H1 (cell line): ENCODE data around the gene GON4L. TPM values are rescaled to one million over a fixed set of nuclear protein-coding genes. Genes with fewer than 3 reads are reported as not detected.

Experiments used
- CTCF ChIA-PET: fragments of 300-600 bp; sonication (Branson Sonifier 250); formaldehyde crosslinking; loops from one replicate; lab custom pipeline; 2021; ENCODE audit not compliant: partially characterized antibody; lab: Charles Lee
- POLR2A ChIA-PET: fragments of 300-600 bp; sonication (Branson Sonifier 250); formaldehyde crosslinking; loops from one replicate; lab custom pipeline; 2021; ENCODE audit warnings: inconsistent platforms; ENCODE audit not compliant: partially characterized antibody; lab: Charles Lee
- DNase-seq, 2 experiments: peaks; one replicate each; pipeline versions ENCODE4 v3.0.0 to v3.0.0-alpha.2; 2010 to 2022; ENCODE audit warnings: low spot score in 2 of 2, low read depth in 1 of 2, mixed read lengths in 1 of 2
- FAIRE-seq: peaks from 2 replicates; lab custom pipeline; 2011; peaks lifted over from hg19 to GRCh38; lab: Jason Lieb, UNC
- H2AFZ ChIP-seq: 2 replicates; pipeline ENCODE4 v1.8.1; 2012; ENCODE audit warnings: low read length, inconsistent platforms
- H2AK5ac ChIP-seq: 2 replicates; pipeline ENCODE4 v1.6.1; 2013; ENCODE audit warnings: low read depth, low read length
- H2BK120ac ChIP-seq: replicated peaks from 2 replicates; pipeline ENCODE3; 2013; ENCODE audit warnings: low read depth, low read length, inconsistent platforms
- H2BK12ac ChIP-seq: 2 replicates; pipeline ENCODE4 v1.6.1; 2013; ENCODE audit warnings: low read depth, low read length
- H2BK15ac ChIP-seq: 2 replicates; pipeline ENCODE4 v1.6.1; 2013; ENCODE audit warnings: low read length
- H2BK20ac ChIP-seq: 2 replicates; pipeline ENCODE4 v1.6.1; 2013; ENCODE audit warnings: low read length
- H2BK5ac ChIP-seq: 2 replicates; pipeline ENCODE4 v1.6.1; 2013; ENCODE audit warnings: low read depth, low read length
- H3K14ac ChIP-seq: 2 replicates; pipeline ENCODE4 v1.6.1; 2013; ENCODE audit warnings: inconsistent platforms; ENCODE audit not compliant: insufficient read length
- H3K18ac ChIP-seq: 2 replicates; pipeline ENCODE4 v1.6.1; 2013; ENCODE audit warnings: low read length; ENCODE audit errors: extremely low read depth
- H3K23ac ChIP-seq: 2 replicates; pipeline ENCODE4 v1.6.1; 2013; ENCODE audit warnings: inconsistent platforms; ENCODE audit not compliant: insufficient read length
- H3K23me2 ChIP-seq: 2 replicates; pipeline ENCODE4 v1.6.1; 2013; ENCODE audit warnings: low read depth, low read length
- H3K27ac ChIP-seq: 2 replicates; pipeline ENCODE4 v1.6.1; 2011; ENCODE audit warnings: low read depth, low read length, inconsistent platforms
- H3K27me3 ChIP-seq, 4 experiments: replicated peaks in 1 of 4; 1 replicate in 1 of 4; 2 replicates in 3 of 4; pipeline versions ENCODE4 v1.6.1 to v1.8.1; 2011 to 2013; ENCODE audit warnings: low read length in 3 of 4, mild to moderate bottlenecking in 3 of 4, inconsistent platforms in 2 of 4, mixed read lengths in 2 of 4, moderate library complexity in 1 of 4; ENCODE audit not compliant: control insufficient read depth in 3 of 4, insufficient read depth in 3 of 4; ENCODE audit errors: extremely low read depth in 1 of 4
- H3K36me3 ChIP-seq, 4 experiments: 2 replicates each; pipeline versions ENCODE4 v1.6.1 to v1.8.1; 2011 to 2013; ENCODE audit warnings: mild to moderate bottlenecking in 4 of 4, low read length in 3 of 4, moderate library complexity in 2 of 4, control low read depth in 1 of 4, inconsistent platforms in 1 of 4; ENCODE audit not compliant: insufficient read depth in 4 of 4, control insufficient read depth in 2 of 4
- H3K4ac ChIP-seq: replicated peaks from 2 replicates; pipeline ENCODE3; 2013; ENCODE audit warnings: low read length, low read depth, mixed read lengths, inconsistent platforms; ENCODE audit not compliant: insufficient read length
- H3K4me1 ChIP-seq, 4 experiments: replicated peaks in 1 of 4; 1 replicate in 1 of 4; 2 replicates in 3 of 4; pipeline versions ENCODE4 v1.6.1 to v1.8.1; 2011 to 2013; ENCODE audit warnings: low read length in 3 of 4, inconsistent platforms in 2 of 4, mixed read lengths in 1 of 4; ENCODE audit not compliant: insufficient read depth in 4 of 4, control insufficient read depth in 3 of 4
- H3K4me2 ChIP-seq, 2 experiments: 2 replicates each; pipeline versions ENCODE4 v1.6.1 to v1.8.1; 2011 to 2013; ENCODE audit warnings: low read depth in 2 of 2, low read length in 2 of 2, control low read depth in 1 of 2, inconsistent platforms in 1 of 2, mild to moderate bottlenecking in 1 of 2; ENCODE audit not compliant: insufficient read depth in 1 of 2
- H3K4me3 ChIP-seq, 4 experiments: fragments of 200-600, 300-600 bp in 1 of 4; sonication (generic), shearing (Covaris generic), sonication (Bioruptor Twin) in 1 of 4; 2 replicates each; pipeline versions ENCODE4 v1.5.1 to v1.8.1; 2011 to 2016; ENCODE audit warnings: low read length in 4 of 4, low read depth in 3 of 4, control low read depth in 2 of 4, inconsistent platforms in 2 of 4, mild to moderate bottlenecking in 2 of 4, mixed read lengths in 1 of 4, moderate library complexity in 1 of 4; ENCODE audit not compliant: insufficient read depth in 2 of 4; ENCODE audit errors: extremely low read depth in 1 of 4
- H3K56ac ChIP-seq: replicated peaks from 2 replicates; pipeline ENCODE3; 2013; ENCODE audit warnings: low read depth, mild to moderate bottlenecking, mixed read lengths, low read length, inconsistent platforms; ENCODE audit not compliant: insufficient read length
- H3K79me1 ChIP-seq: 2 replicates; pipeline ENCODE4 v1.6.1; 2013; ENCODE audit warnings: low read depth, low read length, control low read depth
- H3K79me2 ChIP-seq, 2 experiments: 2 replicates each; pipeline versions ENCODE4 v1.6.1 to v1.8.1; 2012 to 2013; ENCODE audit warnings: low read length in 2 of 2, mild to moderate bottlenecking in 2 of 2, inconsistent platforms in 1 of 2; ENCODE audit not compliant: insufficient read depth in 2 of 2, control insufficient read depth in 1 of 2
- H3K9ac ChIP-seq, 4 experiments: replicated peaks in 1 of 4; 1 replicate in 1 of 4; 2 replicates in 3 of 4; pipeline versions ENCODE4 v1.6.1 to v1.8.1; 2011 to 2013; ENCODE audit warnings: low read depth in 3 of 4, low read length in 3 of 4, control low read depth in 2 of 4, mild to moderate bottlenecking in 2 of 4, moderate library complexity in 2 of 4, inconsistent platforms in 1 of 4; ENCODE audit errors: extremely low read depth in 1 of 4
- H3K9me3 ChIP-seq, 2 experiments: 2 replicates each; pipeline versions ENCODE4 v1.6.1 to v1.8.1; 2012 to 2013; ENCODE audit warnings: mild to moderate bottlenecking in 2 of 2, moderate library complexity in 2 of 2, control low read depth in 1 of 2, inconsistent platforms in 1 of 2, low read depth in 1 of 2, low read length in 1 of 2, mixed read lengths in 1 of 2; ENCODE audit not compliant: insufficient read depth in 2 of 2
- H4K20me1 ChIP-seq, 2 experiments: replicated peaks in 1 of 2; 2 replicates each; pipeline versions ENCODE3 to v1.8.1; 2011 to 2013; ENCODE audit warnings: inconsistent platforms in 2 of 2, low read length in 2 of 2, mild to moderate bottlenecking in 1 of 2; ENCODE audit not compliant: insufficient read depth in 2 of 2, control insufficient read depth in 1 of 2
- H4K5ac ChIP-seq: 2 replicates; pipeline ENCODE4 v1.6.1; 2013; ENCODE audit warnings: low read length, low read depth, mixed read lengths, inconsistent platforms; ENCODE audit not compliant: insufficient read length
- H4K8ac ChIP-seq: 2 replicates; pipeline ENCODE4 v1.8.0; 2013; ENCODE audit warnings: mild to moderate bottlenecking, moderate library complexity, low read length, inconsistent platforms; ENCODE audit not compliant: insufficient read depth; ENCODE audit errors: extremely low read depth
- H4K91ac ChIP-seq: replicated peaks from 2 replicates; pipeline ENCODE3; 2013; ENCODE audit warnings: low read length, mixed read lengths, inconsistent platforms; ENCODE audit not compliant: insufficient read length
- BACH1 ChIP-seq: IDR thresholded peaks from 2 replicates; pipeline ENCODE4 v1.6.1; 2012; ENCODE audit warnings: low read length, improper control_type of control experiment
- CHD1 ChIP-seq: IDR thresholded peaks from 2 replicates; pipeline ENCODE4 v1.6.1; 2012; ENCODE audit warnings: low read depth, low read length, improper control_type of control experiment
- KDM1A ChIP-seq: fragments of 200-600, 300-600 bp; sonication (generic); IDR thresholded peaks from 2 replicates; pipeline ENCODE4 v1.7.1; 2016; ENCODE audit warnings: mild to moderate bottlenecking, low read length, borderline replicate concordance
- MAFK ChIP-seq: IDR thresholded peaks from 2 replicates; pipeline ENCODE4 v1.6.1; 2012; ENCODE audit warnings: low read depth, mild to moderate bottlenecking, improper control_type of control experiment, low read length
- SIN3A ChIP-seq, 2 experiments: IDR thresholded peaks in 1 of 2; conservative IDR thresholded peaks in 1 of 2; 2 replicates each; pipeline ENCODE4 v1.6.1; 2011 to 2012; ENCODE audit warnings: low read length in 2 of 2, improper control_type of control experiment in 1 of 2, low read depth in 1 of 2, mild to moderate bottlenecking in 1 of 2
- SP1 ChIP-seq: IDR thresholded peaks from 2 replicates; pipeline ENCODE4 v1.6.1; 2011; ENCODE audit warnings: low read depth, low read length
- TBP ChIP-seq: IDR thresholded peaks from 2 replicates; pipeline ENCODE4 v1.6.1; 2011; ENCODE audit warnings: low read depth, low read length, improper control_type of control experiment
- TCF12 ChIP-seq: IDR thresholded peaks from 2 replicates; pipeline ENCODE4 v1.6.1; 2011; ENCODE audit warnings: low read depth, mild to moderate bottlenecking, low read length
- polyA plus RNA-seq, 7 experiments: library from polyadenylated mRNA; depleted of rRNA in 3 of 7; stranded (reverse) in 5 of 7; unstranded in 2 of 7; fragments of >200 nt in 5 of 7; fragments of 200-250 nt in 2 of 7; gene quantifications; 1 replicate in 5 of 7; 2 replicates in 1 of 7; 4 replicates in 1 of 7; pipeline versions ENCODE4 v1.2.1 to v1.2.3, GENCODE V29; 2011 to 2013; ENCODE audit warnings: missing spikeins in 2 of 7, mixed read lengths in 2 of 7
- total RNA-seq: library from RNA; stranded (reverse); fragmentation: NEBNext Ultra II Directional; extraction: Animal tissue kit (Norgen Biotek cat#: 25700); gene quantifications from 2 replicates; pipeline ENCODE4 v1.2.1, GENCODE V29; 2021

GON4L gene
- total and polyA plus RNA-seq, 2 of the 8 experiments (the other 6 are each of a cell fraction or from before 2014, with no cell fraction given) = 26.2 to 52.1 TPM

DNA sequence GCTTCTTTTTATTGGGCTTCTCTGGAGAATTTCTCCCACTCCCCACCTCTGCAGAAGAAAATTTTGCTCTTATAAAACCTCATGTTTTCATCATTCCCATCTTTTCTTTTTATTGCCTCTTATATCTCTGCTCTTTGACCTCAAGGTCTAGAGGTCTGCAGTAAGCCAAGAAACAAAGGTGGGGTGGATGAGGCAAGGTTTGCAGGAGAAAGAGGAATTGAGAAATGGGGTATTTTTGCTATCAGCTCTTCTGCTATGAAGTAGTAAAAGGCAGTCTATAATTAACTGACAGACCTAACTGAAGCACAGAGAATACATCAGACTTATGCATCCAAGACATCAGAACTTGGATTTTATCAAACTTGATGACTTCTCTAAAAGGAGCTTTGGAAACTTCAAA lies 25.2 kb upstream of the GON4L start:
- Histone ChIP-seq H3K4me1 (0 out of 7 replicates have a peak, but pooled peaks cover 0 to 3% (median 0%) of the 10 kb centered on the region in 4 experiments), H3K14ac (no peak overlapping the region), H3K56ac (no peak overlapping the region), H3K79me1 (no peaks in the 10 kb centered on the region), H2AK5ac (no peak overlapping the region), H3K9me3 (no peaks in the 10 kb centered on the region), H3K4me2 (no peak overlapping the region), H4K5ac (no peak overlapping the region), H3K36me3 (no peaks in the 10 kb centered on the region), H3K27me3 (no peaks in the 10 kb centered on the region), H2BK20ac (no peak overlapping the region), H4K91ac (no peak overlapping the region), H4K8ac (no peak overlapping the region), H4K20me1 (no peaks in the 10 kb centered on the region), H3K79me2 (no peaks in the 10 kb centered on the region), H2BK5ac (no peak overlapping the region), H3K23ac (no peak overlapping the region), H2AFZ (no peak overlapping the region), H3K9ac (no peak overlapping the region), H3K4me3 (no peak overlapping the region), H2BK120ac (no peak overlapping the region), H3K18ac (no peak overlapping the region), H3K27ac (no peak overlapping the region), H2BK15ac (no peak overlapping the region), H2BK12ac (no peak overlapping the region), H3K4ac (no peak overlapping the region), H3K23me2 (no peaks in the 10 kb centered on the region)
- CTCF ChIA-PET = interaction anchor here (0.6 to 1.3 kb wide), 4 partner anchors 16 to 533 kb away, joined by 3 to 5 read pairs (median 3); no protein-coding TSS in a partner anchor
- FAIRE-seq (no peak), DNase-seq (no peak)
- POLR2A ChIA-PET = interaction anchor here (0.6 to 2.5 kb wide), 5 partner anchors 11 to 299 kb away, joined by 3 to 10 read pairs (median 3); no protein-coding TSS in a partner anchor
- TF ChIP-seq SP1 (no peak), MAFK (no peak), KDM1A (no peak), SIN3A (conservative IDR thresholded peaks at IDR 0.05 in 1 of 2, IDR thresholded peaks at IDR 0.05 in 1 of 2; ENCODE audit: low read depth in 1 of 2, low read length in 2 of 2) (no peak), BACH1 (no peak), TBP (no peak), CHD1 (no peak), TCF12 (no peak)
